COLO668 (cell line): ENCODE data around the gene VPS13D.
"Not testable (repeated sequence)": the region's sequence is repeated elsewhere in the genome, so short reads cannot be mapped to it uniquely, and the experiment has no call there.

Source experiments
- DNase-seq: peaks from one replicate; lab custom pipeline; 2025; ENCODE audit not compliant: unreplicated experiment; lab: John Stamatoyannopoulos, UW

Gene VPS13D

GRCh38 chr1:12196641-12197482 is 33.0 kb upstream of the VPS13D start:
- peak; percentile 78 for DNase-seq

GRCh38 chr1:12197483-12197880 is 32.3 kb upstream of the VPS13D start:
- no peak for DNase-seq

GRCh38 chr1:12200208-12200607 is 29.6 kb upstream of the VPS13D start:
- DNase-seq: no peak

- DNase-seq: no peak
Measured at GRCh38 chr1:12201352-12202189, 28.3 kb upstream of the VPS13D start.

- DNase-seq: no peak
Measured at GRCh38 chr1:12202190-12202497, 27.7 kb upstream of the VPS13D start.

- DNase-seq: no peak
Measured at GRCh38 chr1:12202577-12202976, 27.3 kb upstream of the VPS13D start.

- no peak for DNase-seq
Measured at GRCh38 chr1:12203216-12204007, 26.4 kb upstream of the VPS13D start.

- no peak for DNase-seq
Measured at GRCh38 chr1:12204140-12204539, 25.7 kb upstream of the VPS13D start.

GRCh38 chr1:12204754-12205658 is 24.8 kb upstream of the VPS13D start:
- DNase-seq: no peak

- no peak for DNase-seq
Measured at GRCh38 chr1:12206238-12206637, 23.6 kb upstream of the VPS13D start.

- peak; percentile 40 for DNase-seq
Measured at GRCh38 chr1:12206792-12207424, 22.9 kb upstream of the VPS13D start.

- DNase-seq: no peak
Measured at GRCh38 chr1:12208271-12208670, 21.6 kb upstream of the VPS13D start.

- DNase-seq: peak; percentile 88
Measured at GRCh38 chr1:12208764-12209494, 20.9 kb upstream of the VPS13D start.

- DNase-seq: no peak
Measured at GRCh38 chr1:12209495-12209832, 20.4 kb upstream of the VPS13D start.

- no peak for DNase-seq
Measured at GRCh38 chr1:12215118-12215961, 14.5 kb upstream of the VPS13D start.

- no peak for DNase-seq
Measured at GRCh38 chr1:12219800-12220199, 10.0 kb upstream of the VPS13D start.

- no peak for DNase-seq
Measured at GRCh38 chr1:12220890-12221289, 8.9 kb upstream of the VPS13D start.

GRCh38 chr1:12222700-12223099 is 7.1 kb upstream of the VPS13D start:
- DNase-seq: not testable (repeated sequence)

- DNase-seq: not testable (repeated sequence)
Measured at GRCh38 chr1:12224092-12224491, 5.7 kb upstream of the VPS13D start.
